GM23338 (cell line): ENCODE data around the gene SYK. TPM values are rescaled to one million over a fixed set of nuclear protein-coding genes. Genes with fewer than 3 reads are reported as not detected.

Experiments used
- ATAC-seq: fragments of 200-7000 bp; cut with Tn5 transposase; 3 replicates; pipeline ENCODE4 v1.9.1; 2020
- DNase-seq: peaks from one replicate; pipeline ENCODE4 v3.0.0-alpha.2; 2015; ENCODE audit warnings: low spot score
- H2AFZ ChIP-seq: fragments of 200-600 bp; sonication (generic); 2 replicates; pipeline ENCODE4 v1.8.0; 2016; ENCODE audit warnings: antibody characterized with exemption, mild to moderate bottlenecking, moderate library complexity
- H3F3A ChIP-seq: fragments of 200-600 bp; sonication (generic); replicated peaks from 2 replicates; pipeline ENCODE4 v1.8.0; 2017; ENCODE audit warnings: antibody characterized with exemption, mixed run types, low read depth
- H3K27ac ChIP-seq: fragments of 200-600 bp; sonication (generic); 2 replicates; pipeline ENCODE4 v1.6.1; 2016; ENCODE audit warnings: low read depth
- H3K27me3 ChIP-seq: fragments of 200-600 bp; sonication (generic); 2 replicates; pipeline ENCODE4 v1.8.0; 2016; ENCODE audit warnings: mild to moderate bottlenecking, mixed run types, moderate library complexity; ENCODE audit not compliant: insufficient read depth
- H3K36me3 ChIP-seq: fragments of 200-600 bp; sonication (generic); 2 replicates; pipeline ENCODE4 v1.8.0; 2016; ENCODE audit warnings: mild to moderate bottlenecking; ENCODE audit not compliant: insufficient read depth
- H3K4me1 ChIP-seq: fragments of 200-600 bp; sonication (generic); 2 replicates; pipeline ENCODE4 v1.8.0; 2016; ENCODE audit warnings: mild to moderate bottlenecking, moderate library complexity; ENCODE audit not compliant: insufficient read depth
- H3K4me2 ChIP-seq: fragments of 200-600 bp; sonication (generic); 2 replicates; pipeline ENCODE4 v1.7.1; 2017; ENCODE audit warnings: mixed run types
- H3K4me3 ChIP-seq: fragments of 200-600 bp; sonication (generic); 2 replicates; pipeline ENCODE4 v1.6.1; 2016; ENCODE audit warnings: mixed run types
- H3K79me2 ChIP-seq: fragments of 200-600 bp; sonication (generic); replicated peaks from 2 replicates; pipeline ENCODE4 v1.8.0; 2017; ENCODE audit warnings: mild to moderate bottlenecking; ENCODE audit not compliant: insufficient read depth
- H3K9me2 ChIP-seq: fragments of 200-600 bp; sonication (generic); 2 replicates; pipeline ENCODE4 v1.8.0; 2017; ENCODE audit not compliant: insufficient read depth
- H4K20me1 ChIP-seq: fragments of 200-600 bp; sonication (generic); replicated peaks from 2 replicates; pipeline ENCODE4 v1.8.0; 2017; ENCODE audit warnings: mild to moderate bottlenecking; ENCODE audit not compliant: insufficient read depth
- H3K27ac Mint-ChIP-seq: 2 replicates; pipeline ENCODE4 v1.8.0; 2020; ENCODE audit warnings: inconsistent platforms, mild to moderate bottlenecking, moderate library complexity, mixed read lengths
- H3K27me3 Mint-ChIP-seq: 3 replicates; pipeline ENCODE4 v1.8.0; 2022; ENCODE audit warnings: low read depth, mild to moderate bottlenecking, moderate library complexity, mixed read lengths, inconsistent platforms; ENCODE audit not compliant: insufficient read depth, poor library complexity
- H3K36me3 Mint-ChIP-seq: 3 replicates; pipeline ENCODE4 v1.8.0; 2021; ENCODE audit warnings: low read depth, mild to moderate bottlenecking, inconsistent platforms, moderate library complexity, mixed read lengths
- H3K4me1 Mint-ChIP-seq: 3 replicates; pipeline ENCODE4 v1.8.0; 2020; ENCODE audit warnings: mild to moderate bottlenecking, inconsistent platforms, mixed read lengths
- H3K4me3 Mint-ChIP-seq: 3 replicates; pipeline ENCODE4 v1.8.0; 2021; ENCODE audit warnings: moderate library complexity, mild to moderate bottlenecking, inconsistent platforms, mixed read lengths
- H3K9me3 Mint-ChIP-seq: 3 replicates; pipeline ENCODE4 v1.8.0; 2020; ENCODE audit warnings: moderate library complexity, mild to moderate bottlenecking, inconsistent platforms, mixed read lengths
- CTCF ChIP-seq, 2 experiments: fragments of 200-600 bp in 1 of 2; sonication (generic) in 1 of 2; conservative IDR thresholded peaks; 2 replicates each; pipeline versions ENCODE4 v1.5.1 to v1.6.1; 2016 to 2017; ENCODE audit warnings: antibody characterized with exemption in 2 of 2, low read depth in 2 of 2, mild to moderate bottlenecking in 2 of 2, moderate library complexity in 1 of 2
- EZH2 ChIP-seq: fragments of 200-600 bp; sonication (generic); IDR thresholded peaks from one replicate; pipeline ENCODE4 v1.8.0; 2017; ENCODE audit warnings: antibody characterized with exemption, mild to moderate bottlenecking, low read depth; ENCODE audit not compliant: unreplicated experiment
- JUNB ChIP-seq: IDR thresholded peaks from one replicate; pipeline ENCODE4 v1.6.1; 2016; ENCODE audit warnings: antibody characterized with exemption; ENCODE audit not compliant: unreplicated experiment
- ZNF331 ChIP-seq: fragments of 250-450 bp; sonication (Bioruptor Pico); IDR thresholded peaks from 2 replicates; pipeline ENCODE4 v1.5.0; 2020; ENCODE audit warnings: low read depth, mild to moderate bottlenecking, moderate library complexity
- ZNF462 ChIP-seq: fragments of 250-450 bp; sonication (Bioruptor Pico); IDR thresholded peaks from 2 replicates; pipeline ENCODE4 v1.5.0; 2020; ENCODE audit warnings: mild to moderate bottlenecking, moderate library complexity
- polyA plus RNA-seq: library from polyadenylated mRNA; unstranded; fragments of >200 nt; fragmentation: Nextera tagmentation; extraction: Ambion mirVana; gene quantifications from 2 replicates; pipeline ENCODE4 v1.2.1, GENCODE V29; 2016
- total RNA-seq: library from RNA; depleted of rRNA; stranded (reverse); fragments of >200 nt; shearing (Covaris generic); gene quantifications from 2 replicates; pipeline ENCODE4 v1.2.3, GENCODE V29; 2014
- TF ChIP-seq, protein P1 (sequence below): IDR thresholded peaks from one replicate; pipeline ENCODE4 v1.6.1; 2018; ENCODE audit warnings: antibody characterized with exemption; ENCODE audit not compliant: unreplicated experiment

SYK gene
- total and polyA plus RNA-seq, 2 experiments from 2014 or later, result 1.5 to 5.8 TPM

- TF ChIP-seq ZNF462 (CRISPR knock-in tag) (no peak), EZH2 (no peak), JUNB (no peak)
- TF ChIP-seq, protein P1, sequence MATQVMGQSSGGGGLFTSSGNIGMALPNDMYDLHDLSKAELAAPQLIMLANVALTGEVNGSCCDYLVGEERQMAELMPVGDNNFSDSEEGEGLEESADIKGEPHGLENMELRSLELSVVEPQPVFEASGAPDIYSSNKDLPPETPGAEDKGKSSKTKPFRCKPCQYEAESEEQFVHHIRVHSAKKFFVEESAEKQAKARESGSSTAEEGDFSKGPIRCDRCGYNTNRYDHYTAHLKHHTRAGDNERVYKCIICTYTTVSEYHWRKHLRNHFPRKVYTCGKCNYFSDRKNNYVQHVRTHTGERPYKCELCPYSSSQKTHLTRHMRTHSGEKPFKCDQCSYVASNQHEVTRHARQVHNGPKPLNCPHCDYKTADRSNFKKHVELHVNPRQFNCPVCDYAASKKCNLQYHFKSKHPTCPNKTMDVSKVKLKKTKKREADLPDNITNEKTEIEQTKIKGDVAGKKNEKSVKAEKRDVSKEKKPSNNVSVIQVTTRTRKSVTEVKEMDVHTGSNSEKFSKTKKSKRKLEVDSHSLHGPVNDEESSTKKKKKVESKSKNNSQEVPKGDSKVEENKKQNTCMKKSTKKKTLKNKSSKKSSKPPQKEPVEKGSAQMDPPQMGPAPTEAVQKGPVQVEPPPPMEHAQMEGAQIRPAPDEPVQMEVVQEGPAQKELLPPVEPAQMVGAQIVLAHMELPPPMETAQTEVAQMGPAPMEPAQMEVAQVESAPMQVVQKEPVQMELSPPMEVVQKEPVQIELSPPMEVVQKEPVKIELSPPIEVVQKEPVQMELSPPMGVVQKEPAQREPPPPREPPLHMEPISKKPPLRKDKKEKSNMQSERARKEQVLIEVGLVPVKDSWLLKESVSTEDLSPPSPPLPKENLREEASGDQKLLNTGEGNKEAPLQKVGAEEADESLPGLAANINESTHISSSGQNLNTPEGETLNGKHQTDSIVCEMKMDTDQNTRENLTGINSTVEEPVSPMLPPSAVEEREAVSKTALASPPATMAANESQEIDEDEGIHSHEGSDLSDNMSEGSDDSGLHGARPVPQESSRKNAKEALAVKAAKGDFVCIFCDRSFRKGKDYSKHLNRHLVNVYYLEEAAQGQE, result no peak
These were observed 12.2 kb upstream of the SYK start (continued) for GRCh38 chr9:90789408-90789807.

GRCh38 chr9:90789862-90790261, 11.8 kb upstream of the SYK start:
- no peaks in the 10 kb centered on the region for H3K27me3 ChIP-seq
- H4K20me1 ChIP-seq, result no peaks in the 10 kb centered on the region
- no peak overlapping the region for H3K4me3 Mint-ChIP-seq
- H2AFZ ChIP-seq, result no peak overlapping the region
- H3K4me1 ChIP-seq, result peaks cover 4% of the 10 kb centered on the region; the same call in 1 of the 2 replicates
- ATAC-seq (no peak), DNase-seq (no peak)
- peaks cover 6% of the 10 kb centered on the region; the same call in 2 of the 3 replicates for H3K9me3 Mint-ChIP-seq
- H3K27ac ChIP-seq, result no peak overlapping the region
- H3K36me3 ChIP-seq, result no peaks in the 10 kb centered on the region
- H3K4me3 ChIP-seq, result no peak overlapping the region
- no peaks in the 10 kb centered on the region for H3K36me3 Mint-ChIP-seq
- H3K27ac Mint-ChIP-seq, result no peak overlapping the region
- H3K79me2 ChIP-seq, result no peaks in the 10 kb centered on the region
- H3F3A ChIP-seq, result no peaks in the 10 kb centered on the region
- peaks cover 3% of the 10 kb centered on the region for H3K27me3 Mint-ChIP-seq
- H3K4me1 Mint-ChIP-seq, result peaks cover 3% of the 10 kb centered on the region; the same call in 1 of the 3 replicates
- no peaks in the 10 kb centered on the region for H3K9me2 ChIP-seq
- H3K4me2 ChIP-seq, result no peak overlapping the region
- TF ChIP-seq CTCF (conservative IDR thresholded peaks at IDR 0.05; ENCODE audit: low read depth in 2 of 2), result no peak
- no peak for TF ChIP-seq EZH2
- TF ChIP-seq JUNB, result no peak
- no peak for TF ChIP-seq ZNF331
